ENCODE data around the gene TPRG1.

Gene TPRG1

DNA sequence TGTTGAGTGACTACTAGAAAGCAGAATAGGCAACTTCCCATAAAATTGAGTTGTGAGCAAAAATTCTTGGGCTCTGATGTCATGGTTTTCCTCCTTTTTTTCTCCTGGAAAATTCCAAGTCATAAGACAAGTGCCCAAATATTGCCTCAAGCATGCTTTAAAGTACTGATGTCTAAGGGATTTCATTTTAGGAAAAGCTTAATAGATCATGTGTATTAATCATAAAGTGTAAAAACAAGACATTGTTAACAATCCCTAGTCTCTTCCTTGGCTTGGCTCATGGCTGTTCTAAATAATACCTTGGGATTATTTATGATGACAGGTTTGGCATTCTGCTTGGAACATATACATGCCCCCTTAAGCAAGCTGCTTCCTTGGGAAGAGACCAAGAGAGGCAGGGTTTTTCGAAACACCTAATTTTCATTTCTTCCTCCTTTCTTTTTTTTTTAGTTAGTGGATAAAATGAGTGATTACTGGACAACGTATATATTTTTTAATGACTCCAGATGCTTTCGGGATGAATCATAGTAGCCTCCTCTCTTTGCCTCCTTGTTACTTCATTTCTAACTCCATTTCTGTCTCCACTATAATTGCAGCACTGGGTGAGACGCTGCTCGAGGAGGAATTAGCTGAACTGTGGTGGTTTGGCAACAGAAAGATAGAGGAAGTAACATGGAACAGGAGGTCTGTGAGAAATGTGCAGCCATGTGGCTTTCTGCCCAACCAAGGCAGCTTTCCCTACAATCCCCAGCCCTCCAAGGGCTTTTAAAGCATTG, 104.9 kb downstream of the TPRG1 start:
- no peak overlapping the region for H3K4me3 ChIP-seq (ENCODE audit: control insufficient read depth, low read depth, low read length)
- DNase-seq (ENCODE audit: low read depth), result peak; percentile 79
- TF ChIP-seq, protein P1, sequence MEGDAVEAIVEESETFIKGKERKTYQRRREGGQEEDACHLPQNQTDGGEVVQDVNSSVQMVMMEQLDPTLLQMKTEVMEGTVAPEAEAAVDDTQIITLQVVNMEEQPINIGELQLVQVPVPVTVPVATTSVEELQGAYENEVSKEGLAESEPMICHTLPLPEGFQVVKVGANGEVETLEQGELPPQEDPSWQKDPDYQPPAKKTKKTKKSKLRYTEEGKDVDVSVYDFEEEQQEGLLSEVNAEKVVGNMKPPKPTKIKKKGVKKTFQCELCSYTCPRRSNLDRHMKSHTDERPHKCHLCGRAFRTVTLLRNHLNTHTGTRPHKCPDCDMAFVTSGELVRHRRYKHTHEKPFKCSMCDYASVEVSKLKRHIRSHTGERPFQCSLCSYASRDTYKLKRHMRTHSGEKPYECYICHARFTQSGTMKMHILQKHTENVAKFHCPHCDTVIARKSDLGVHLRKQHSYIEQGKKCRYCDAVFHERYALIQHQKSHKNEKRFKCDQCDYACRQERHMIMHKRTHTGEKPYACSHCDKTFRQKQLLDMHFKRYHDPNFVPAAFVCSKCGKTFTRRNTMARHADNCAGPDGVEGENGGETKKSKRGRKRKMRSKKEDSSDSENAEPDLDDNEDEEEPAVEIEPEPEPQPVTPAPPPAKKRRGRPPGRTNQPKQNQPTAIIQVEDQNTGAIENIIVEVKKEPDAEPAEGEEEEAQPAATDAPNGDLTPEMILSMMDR (IDR thresholded peaks at IDR 0.05; ENCODE audit: control insufficient read depth, insufficient read depth, low read depth, low read length, missing control alignments), result no peak

DNA sequence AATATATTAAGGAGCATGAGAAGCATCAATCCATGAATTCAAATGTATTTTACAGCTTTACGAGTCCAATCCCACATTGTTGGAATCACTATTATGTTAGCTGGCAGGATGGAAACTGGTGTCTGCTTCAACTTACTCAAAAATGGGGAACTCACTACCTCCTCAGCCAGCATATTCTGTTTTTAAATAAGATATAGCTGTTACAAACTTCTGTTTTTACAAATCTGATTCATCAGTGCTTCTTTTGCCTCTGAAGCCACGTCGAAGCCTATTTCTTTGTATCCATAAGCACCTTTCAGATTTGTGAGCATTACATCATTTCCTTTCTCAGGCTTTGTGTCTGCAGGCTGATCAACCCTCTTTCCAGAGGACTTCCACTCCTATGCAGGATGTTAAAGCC, 105.9 kb downstream of the TPRG1 start:
- no peak overlapping the region for H3K4me3 ChIP-seq (ENCODE audit: control insufficient read depth, low read depth, low read length)
- TF ChIP-seq, protein P1 (IDR thresholded peaks at IDR 0.05; ENCODE audit: control insufficient read depth, insufficient read depth, low read depth, low read length, missing control alignments), result no peak
- DNase-seq (ENCODE audit: low read depth), result no peak

DNA sequence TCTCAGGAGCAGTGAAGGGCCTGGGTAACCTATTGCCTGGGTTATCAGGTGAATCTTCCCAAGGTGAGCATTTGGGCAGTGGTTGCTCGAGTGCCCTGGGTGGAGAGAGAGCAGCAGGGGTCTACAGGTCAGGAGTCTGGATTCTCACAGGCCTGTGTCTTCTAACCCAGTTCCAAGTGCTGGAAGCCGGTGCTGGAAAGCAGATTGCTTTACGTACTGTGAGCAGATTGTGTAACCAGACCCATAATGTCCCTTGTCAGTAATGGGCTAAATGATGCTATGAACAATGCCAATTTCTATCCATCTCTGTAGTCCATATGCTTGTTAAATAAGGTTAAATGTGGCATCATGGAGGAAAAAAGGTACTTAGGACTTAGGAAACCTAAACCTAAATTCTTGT, 106.5 kb downstream of the TPRG1 start:
- DNase-seq (ENCODE audit: low read depth), result no peak
- TF ChIP-seq, protein P1 (IDR thresholded peaks at IDR 0.05; ENCODE audit: control insufficient read depth, insufficient read depth, low read depth, low read length, missing control alignments), result no peak
- H3K4me3 ChIP-seq (ENCODE audit: control insufficient read depth, low read depth, low read length), result no peak overlapping the region

DNA sequence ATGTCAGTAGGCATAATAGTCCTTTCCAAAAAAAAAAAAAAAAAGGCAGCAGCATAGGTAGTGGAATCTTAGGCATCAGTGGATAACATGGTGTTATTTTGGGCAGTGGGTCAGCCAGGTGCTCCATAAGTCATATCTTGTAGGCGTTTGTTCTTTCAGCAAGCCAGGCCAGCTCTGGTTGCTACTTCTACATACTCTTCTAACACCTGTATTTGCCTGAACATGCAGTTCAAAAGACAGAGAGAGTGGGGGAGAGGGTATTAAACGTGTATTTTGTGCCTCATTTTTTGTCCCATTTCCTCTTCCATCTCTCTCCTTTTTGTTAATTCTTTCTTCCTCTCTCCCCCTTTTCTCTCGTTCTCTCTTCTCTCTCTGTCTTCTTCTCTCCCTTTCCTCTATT, 110.4 kb downstream of the TPRG1 start:
- no peak for DNase-seq (ENCODE audit: low read depth)
- TF ChIP-seq, protein P1 (IDR thresholded peaks at IDR 0.05; ENCODE audit: control insufficient read depth, insufficient read depth, low read depth, low read length, missing control alignments), result no peak
- H3K4me3 ChIP-seq (ENCODE audit: control insufficient read depth, low read depth, low read length), result no peak overlapping the region

DNA sequence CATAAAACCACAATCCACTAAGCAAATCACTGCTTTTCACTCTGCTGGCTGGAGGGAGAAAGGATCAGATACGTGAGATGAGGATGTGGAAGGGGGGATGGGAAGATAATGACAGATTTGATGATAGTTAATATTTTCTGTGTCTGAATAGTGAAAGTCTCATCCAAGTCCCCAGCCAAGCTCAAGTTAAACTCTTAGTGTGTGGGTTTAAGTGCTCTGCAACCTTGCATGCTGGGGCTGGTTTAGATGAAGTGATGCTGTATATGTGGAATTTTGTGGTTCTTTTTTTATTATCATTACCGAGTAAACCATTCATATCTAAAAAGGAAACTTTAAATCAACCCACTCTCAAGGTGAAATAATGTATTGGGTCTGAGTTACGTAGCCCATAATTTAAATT, 111.0 kb downstream of the TPRG1 start:
- TF ChIP-seq, protein P1 (IDR thresholded peaks at IDR 0.05; ENCODE audit: control insufficient read depth, insufficient read depth, low read depth, low read length, missing control alignments), result no peak
- no peak overlapping the region for H3K4me3 ChIP-seq (ENCODE audit: control insufficient read depth, low read depth, low read length)
- DNase-seq (ENCODE audit: low read depth), result no peak

DNA sequence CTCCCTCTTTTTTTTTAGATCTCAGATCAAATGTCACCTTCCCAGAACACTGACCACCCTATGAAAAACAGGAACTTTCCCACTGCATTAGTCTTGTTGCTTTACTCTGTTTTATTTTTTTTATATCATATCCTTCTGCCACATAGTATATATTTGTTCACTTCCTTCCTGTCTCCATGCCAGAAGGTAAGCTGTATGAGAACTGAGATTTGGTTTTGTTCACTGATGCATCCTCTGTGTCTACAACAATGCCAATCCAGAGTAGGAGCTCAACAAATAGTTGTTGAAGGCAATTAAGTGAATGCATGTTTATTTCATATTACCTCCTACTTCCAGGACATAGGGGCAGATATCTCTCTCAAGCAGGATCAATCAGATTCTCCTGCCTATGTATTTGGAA, 114.4 kb downstream of the TPRG1 start:
- TF ChIP-seq, protein P1 (IDR thresholded peaks at IDR 0.05; ENCODE audit: control insufficient read depth, insufficient read depth, low read depth, low read length, missing control alignments), result no peak
- H3K4me3 ChIP-seq (ENCODE audit: control insufficient read depth, low read depth, low read length), result no peak overlapping the region
- no peak for DNase-seq (ENCODE audit: low read depth)
